Pancreas (tissue), 10 donors: Measurements from ENCODE around the gene GPC5. TPM values are rescaled to one million over a fixed set of nuclear protein-coding genes. Genes with fewer than 3 reads are reported as not detected.

Experiments used
- ATAC-seq, 4 donors: fragments of 200-7000 bp; cut with Tn5 transposase; one replicate each; pipeline versions ENCODE4 v1.8.0 to v1.9.1; 2020; ENCODE audit warnings: mild to moderate bottlenecking in 4 of 4, moderate library complexity in 4 of 4
- DNase-seq, 6 donors: peaks; one replicate each; pipeline ENCODE4 v3.0.0-alpha.2; 2020
- FAIRE-seq: peaks from 2 replicates; lab custom pipeline; 2012; peaks lifted over from hg19 to GRCh38; lab: Jason Lieb, UNC
- H3K27ac ChIP-seq, 4 donors: fragments of 200-600 bp; sonication (generic); 1 replicate in 3 of 4; 2 replicates in 1 of 4; pipeline versions ENCODE4 v1.5.0 to v1.8.0; 2020
- H3K27me3 ChIP-seq, 4 donors: fragments of 200-600 bp; one replicate each; pipeline ENCODE4 v1.8.0; 2021
- H3K36me3 ChIP-seq, 3 donors: fragments of 200-600 bp; sonication (generic) in 1 of 3; one replicate each; pipeline versions ENCODE4 v1.5.0 to v1.8.0; 2020 to 2021
- H3K4me1 ChIP-seq, 3 donors: fragments of 200-600 bp; one replicate each; pipeline ENCODE4 v1.8.0; 2021
- H3K4me3 ChIP-seq, 4 donors: fragments of 200-600 bp; sonication (generic) in 2 of 4; one replicate each; pipeline versions ENCODE4 v1.5.0 to v1.8.0; 2020 to 2021
- H3K9me3 ChIP-seq, 4 donors: fragments of 200-600 bp; one replicate each; pipeline ENCODE4 v1.8.0; 2021
- CTCF ChIP-seq, 4 donors: fragments of 200-600 bp; sonication (generic) in 3 of 4; IDR thresholded peaks; one replicate each; pipeline versions ENCODE4 v1.5.0 to v1.8.0; 2021; ENCODE audit warnings: antibody characterized with exemption in 4 of 4
- WGBS, 2 donors: extraction: QIAGEN DNeasy Blood & Tissue Kit; methylation state at CpG; one replicate each; pipeline ENCODE4 v1.1.7; 2013; 5-methylcytosine and 5-hydroxymethylcytosine counted together
- intact Hi-C, 3 donors: fragments of 100-400 bp; cut with DNase I; formaldehyde crosslinking; loops; one replicate each; pipeline versions ENCODE4 v1.11.1 to v1.14.2; 2022
- polyA plus RNA-seq, 2 donors: library from polyadenylated mRNA; stranded (reverse); fragments of 200-250 nt; gene quantifications; one replicate each; pipeline ENCODE4 v1.2.3, GENCODE V29; 2013
- total RNA-seq, 6 donors: library from RNA; stranded (reverse); fragmentation: NEBNext Ultra II Directional in 4 of 6; extraction: Animal tissue kit (Norgen Biotek cat#: 25700) in 4 of 6; gene quantifications; one replicate each; pipeline versions ENCODE4 v1.2.1 to v1.2.4, GENCODE V29; 2021 to 2023
- donor health status: healthy with polysubstance abuse.
- donor health status: DM: no; HTN: no; CAD: no; lungs with moderate emphysema.
- donor health status: DM: no; HTN: no; CAD: no.
- donor health status: control.
- donor health status: control.
- donor health status: Bipolar disorder and iron deficiency.
- donor health status: DM: yes; HTN: yes; CAD: no.
- donor health status: DM: no; HTN: no; CAD: no.
- donor health status: DM: no; HTN: no; CAD: no.
- donor health status: DM: yes; HTN: yes; CAD: no.

The GPC5 gene
- total and polyA plus RNA-seq, 8 donors: 0.12 to 0.35 (median 0.35) TPM; not detected in 5

DNA sequence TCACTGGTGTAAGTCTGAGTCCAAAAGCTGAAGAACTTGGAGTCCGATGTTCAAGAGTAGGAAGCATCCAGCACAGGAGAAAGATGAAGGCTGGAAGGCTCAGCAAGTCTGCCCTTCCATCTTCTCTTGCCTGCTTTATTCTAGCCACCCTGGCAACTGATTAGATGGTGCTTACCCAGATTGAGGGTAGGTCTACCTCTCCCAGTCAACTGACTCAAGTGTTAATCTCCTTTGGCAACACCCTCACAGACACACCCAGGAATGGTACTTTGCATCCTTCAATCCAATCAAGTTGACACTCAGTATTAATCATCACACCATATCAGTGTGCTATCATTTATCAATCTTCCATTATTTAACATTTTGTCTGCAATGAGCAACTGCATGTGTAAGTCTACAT lies 223.5 kb downstream of the GPC5 start:
- intact Hi-C loops: no loop called here
- no peaks in the 10 kb centered on the region for H3K4me1 ChIP-seq
- H3K9me3 ChIP-seq: no peaks in the 10 kb centered on the region
- no peaks in the 10 kb centered on the region for H3K36me3 ChIP-seq
- 82 to 88% methylated on average over 1 of the region's 1 CpG for WGBS, 2 donors
- FAIRE-seq (no peak), ATAC-seq (no peak), DNase-seq (no peak)
- H3K27ac ChIP-seq: no peak overlapping the region
- H3K4me3 ChIP-seq: no peak overlapping the region
- no peak for TF ChIP-seq CTCF (IDR thresholded peaks at IDR 0.05)
- H3K27me3 ChIP-seq: no peaks in the 10 kb centered on the region

GRCh38 chr13:91622778-91623550 lies 224.5 kb downstream of the GPC5 start:
- no peak overlapping the region for H3K27ac ChIP-seq
- no peak for TF ChIP-seq CTCF (IDR thresholded peaks at IDR 0.05)
- no peaks in the 10 kb centered on the region for H3K27me3 ChIP-seq
- H3K9me3 ChIP-seq: no peaks in the 10 kb centered on the region
- 50 to 59% methylated on average over 3 of the region's 3 CpGs for whole genome bisulfite sequencing, 2 donors
- H3K36me3 ChIP-seq: no peaks in the 10 kb centered on the region
- ATAC-seq: no peak
- no peak for DNase-seq
- intact Hi-C loops: no loop called here
- no peaks in the 10 kb centered on the region for H3K4me1 ChIP-seq
- H3K4me3 ChIP-seq: no peak overlapping the region
- no peak for FAIRE-seq

DNA sequence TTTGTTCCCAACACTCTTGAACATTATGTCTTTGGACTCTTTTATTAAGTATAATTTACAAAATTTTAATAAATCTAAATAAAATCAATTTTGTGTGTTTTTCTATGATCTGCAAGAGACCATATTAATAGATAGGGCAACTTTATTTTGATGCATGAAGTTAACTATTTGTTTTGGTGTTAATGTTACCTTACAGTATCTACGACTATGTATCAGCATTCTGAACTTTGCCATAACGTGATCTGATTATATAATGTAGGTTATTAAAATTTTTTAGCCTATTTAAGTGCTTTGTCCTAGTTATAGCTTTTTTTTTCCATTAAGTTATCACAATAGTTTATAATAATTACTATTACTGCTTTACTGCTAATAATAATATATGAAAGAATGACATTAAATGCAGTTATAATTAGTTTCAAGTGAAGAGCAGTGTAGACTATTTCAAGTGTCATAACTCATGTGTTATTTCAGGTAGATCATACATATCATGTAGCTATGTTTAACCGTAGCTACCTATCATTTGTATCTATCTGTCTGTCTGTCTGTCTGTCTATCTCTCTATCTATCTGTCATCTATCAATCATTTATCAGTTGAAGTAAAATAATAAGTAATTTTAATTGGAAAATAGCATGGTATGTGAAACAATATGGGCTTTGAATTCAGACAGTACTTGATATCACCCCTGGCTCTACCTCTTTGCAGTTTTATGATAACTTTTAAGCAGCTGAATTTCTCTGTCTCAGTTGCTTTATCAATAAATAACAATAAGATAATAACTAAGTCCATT lies 229.7 kb downstream of the GPC5 start:
- ATAC-seq (no peak), DNase-seq (no peak), FAIRE-seq (no peak)

GRCh38 chr13:91630946-91631345 lies 232.5 kb downstream of the GPC5 start:
- WGBS, 2 donors: 80 to 89% methylated on average over 1 of the region's 1 CpG
- FAIRE-seq (no peak), ATAC-seq (no peak), DNase-seq (no peak)
- Histone ChIP-seq H3K36me3 (no peaks in the 10 kb centered on the region), H3K4me1 (no peaks in the 10 kb centered on the region), H3K9me3 (no peaks in the 10 kb centered on the region), H3K4me3 (no peak overlapping the region), H3K27ac (no peak overlapping the region), H3K27me3 (no peaks in the 10 kb centered on the region)
- TF ChIP-seq CTCF (IDR thresholded peaks at IDR 0.05): no peak
- intact Hi-C loops: no loop called here

More for the DNA sequence above, 229.7 kb downstream of the GPC5 start:
- Histone ChIP-seq H3K27ac (no peak overlapping the region), H3K27me3 (no peaks in the 10 kb centered on the region), H3K9me3 (no peaks in the 10 kb centered on the region), H3K36me3 (no peaks in the 10 kb centered on the region), H3K4me3 (no peak overlapping the region), H3K4me1 (no peaks in the 10 kb centered on the region)
- TF ChIP-seq CTCF (IDR thresholded peaks at IDR 0.05): no peak
- 63 to 78% methylated on average over 3 of the region's 3 CpGs for WGBS, 2 donors
- intact Hi-C loops: no loop called here
